GM21447 (cell line): ENCODE data around the gene CNRIP1.
A peak's percentile ranks its signal among the peaks of the same experiment; 100 is the strongest.
"Not testable (repeated sequence)": the region's sequence is repeated elsewhere in the genome, so short reads cannot be mapped to it uniquely, and the experiment has no call there.

Experiments
- ATAC-seq: cut with Tn5 transposase; IDR thresholded peaks from one replicate; pipeline ENCODE4 v1.9.1; 2021; ENCODE audit not compliant: unreplicated experiment

CNRIP1 gene

DNA sequence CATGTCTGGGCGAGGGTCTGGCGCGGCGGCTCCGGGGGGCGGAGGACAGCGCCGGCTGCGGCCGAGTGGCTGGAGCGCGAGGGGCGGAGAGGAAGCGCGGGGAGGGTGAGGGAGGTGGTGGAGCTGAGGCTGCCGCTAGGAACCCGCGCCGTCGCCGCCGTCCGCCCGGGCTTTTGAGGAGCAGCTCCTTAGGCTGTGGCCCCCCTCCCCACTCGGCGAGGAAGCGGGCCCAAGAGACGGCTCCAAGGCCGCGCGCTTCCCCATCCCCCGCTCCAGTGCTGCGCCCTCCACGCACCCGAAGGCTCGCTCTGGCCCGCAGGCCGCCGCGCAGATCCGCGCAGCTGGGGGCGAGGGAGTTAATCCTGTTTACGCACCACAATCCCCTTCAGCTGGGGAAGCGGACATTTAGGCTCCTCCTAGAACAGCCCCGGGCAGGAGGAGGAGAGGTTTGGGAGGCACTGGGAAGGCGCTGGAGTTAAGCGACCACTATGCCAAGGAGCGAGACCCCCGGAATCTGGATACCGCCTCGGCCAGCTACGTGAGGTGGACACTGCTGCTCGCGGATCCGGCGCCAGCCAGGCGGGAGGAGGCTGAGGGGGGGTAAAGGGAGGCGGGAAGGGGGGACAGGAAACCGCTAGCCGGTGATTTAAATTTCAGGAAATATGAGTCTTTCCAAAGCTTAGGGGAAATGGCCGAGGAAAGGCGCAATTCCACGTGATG is at the start of gene CNRIP1:
CNRIP1 (minus strand) TSS at position 552 of the 720 bp plus-strand sequence; CDS start at position 3, 549 bp downstream.
- ATAC-seq = no peak

GRCh38 chr2:68369337-68369734 is 49.6 kb upstream of the CNRIP1 start:
- ATAC-seq = no peak

DNA sequence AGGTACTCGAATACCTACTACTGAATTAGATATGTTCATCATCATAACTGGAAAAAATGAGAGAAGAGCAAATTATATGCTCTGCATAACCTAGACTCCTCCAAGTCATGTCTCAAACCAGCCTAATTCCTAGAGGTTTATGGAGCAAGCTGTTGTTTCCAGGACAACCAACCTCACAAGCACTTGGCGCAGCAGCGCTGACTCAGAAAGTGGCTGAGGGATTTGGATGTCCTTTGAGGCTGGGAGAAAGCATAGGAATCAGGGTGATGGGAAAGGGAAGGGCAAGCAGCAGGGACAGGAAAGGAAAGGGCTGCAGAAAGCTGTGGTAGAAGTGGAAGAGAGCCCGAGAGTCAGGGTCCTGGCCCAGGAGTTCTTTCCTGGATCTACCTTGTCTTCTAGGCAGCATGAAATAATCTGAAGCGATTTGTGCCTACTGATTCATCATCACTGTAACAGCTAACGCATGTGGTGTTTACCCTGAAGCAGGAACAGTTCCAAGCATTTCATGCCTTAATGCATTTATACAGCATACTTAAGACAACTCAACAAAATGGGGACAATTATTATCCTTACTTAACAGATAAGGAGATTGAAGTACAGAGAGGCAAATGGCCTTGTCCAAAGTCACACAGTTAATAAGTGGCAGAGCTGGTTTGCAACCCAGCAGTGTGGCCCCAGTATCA is 49.0 kb upstream of the CNRIP1 start:
- no peak for ATAC-seq

DNA sequence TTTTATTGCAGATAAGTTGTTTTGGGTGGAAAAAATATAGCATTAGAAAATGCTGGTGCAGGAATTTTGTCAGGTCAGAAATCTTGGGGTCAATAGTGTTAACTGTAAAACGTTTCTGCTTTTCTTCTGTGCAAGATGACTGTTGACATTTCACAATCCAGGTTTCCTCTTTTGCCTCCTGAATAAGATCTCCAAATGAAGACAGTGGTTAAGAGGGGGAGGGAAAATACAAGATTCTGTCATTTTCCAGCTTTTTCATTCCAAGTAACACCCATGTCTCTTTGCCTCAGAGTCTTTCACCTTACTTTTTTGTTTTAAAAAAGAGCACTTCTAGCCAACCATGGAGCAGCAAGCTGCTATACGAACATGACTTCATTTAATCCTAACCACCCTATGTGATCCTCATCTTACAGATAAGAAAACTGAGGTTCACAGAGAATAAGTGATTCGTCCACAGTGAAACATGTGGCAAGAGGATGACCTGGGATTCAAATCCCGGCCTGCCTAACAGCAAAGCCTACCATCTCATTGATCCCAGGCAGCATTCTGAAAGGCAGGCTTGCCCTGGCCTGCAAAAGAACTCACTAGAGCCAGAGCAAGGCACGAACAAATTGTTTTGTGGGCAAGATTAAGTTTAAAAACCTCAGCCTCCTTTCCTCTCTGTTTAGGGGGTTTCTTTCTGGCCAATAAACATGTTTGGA is 48.4 kb upstream of the CNRIP1 start:
- no peak for ATAC-seq

GRCh38 chr2:68366083-68366560 is 46.4 kb upstream of the CNRIP1 start:
- ATAC-seq = peak; percentile 47

DNA sequence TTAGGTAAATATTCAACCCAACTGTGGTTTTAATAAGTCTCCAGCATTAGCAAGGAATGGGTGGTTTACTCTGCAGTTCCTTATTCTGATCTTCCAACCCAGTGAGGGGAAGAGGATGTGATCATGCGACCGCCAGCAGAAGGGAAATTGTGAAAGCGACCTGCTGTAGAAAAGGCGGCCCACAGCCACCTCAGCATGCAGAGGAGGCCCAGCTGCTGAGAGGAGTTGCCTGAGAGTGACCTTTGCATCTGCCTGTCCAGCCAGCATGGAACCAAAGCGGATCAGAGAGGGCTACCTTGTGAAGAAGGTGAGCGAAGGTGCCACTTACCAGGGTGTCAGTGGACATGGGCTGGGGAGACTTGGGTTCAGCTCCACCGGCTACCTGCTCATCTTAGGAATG is 45.3 kb upstream of the CNRIP1 start, which contains the start of gene PLEK:
PLEK (plus strand) TSS at position 196 of the 400 bp plus-strand sequence; CDS start at position 266, 70 bp downstream.
- peak; percentile 55 for ATAC-seq

DNA sequence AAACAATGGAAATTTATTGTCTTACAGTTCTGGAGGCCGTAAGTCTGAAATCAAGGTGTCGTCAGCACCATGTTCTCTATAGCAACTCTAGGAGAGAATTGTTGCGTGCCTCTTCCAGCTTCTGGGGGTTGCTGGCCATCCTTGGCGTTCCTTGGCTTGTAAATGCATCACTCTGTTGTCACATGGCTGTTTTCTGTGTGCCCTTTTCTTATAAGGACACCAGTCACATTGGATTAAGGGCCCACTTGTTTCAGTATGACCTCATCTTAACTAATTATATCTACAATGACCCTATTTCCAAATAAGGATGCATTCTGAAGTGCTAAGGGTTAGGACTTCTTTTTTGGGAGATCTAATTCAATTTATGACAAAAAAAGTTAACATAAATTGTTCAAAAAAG is 44.0 kb upstream of the CNRIP1 start:
- no peak for ATAC-seq

GRCh38 chr2:68362749-68363148 is 43.0 kb upstream of the CNRIP1 start:
- no peak for ATAC-seq

- ATAC-seq = peak; percentile 28
Measured at GRCh38 chr2:68362069-68362468, 42.3 kb upstream of the CNRIP1 start.

DNA sequence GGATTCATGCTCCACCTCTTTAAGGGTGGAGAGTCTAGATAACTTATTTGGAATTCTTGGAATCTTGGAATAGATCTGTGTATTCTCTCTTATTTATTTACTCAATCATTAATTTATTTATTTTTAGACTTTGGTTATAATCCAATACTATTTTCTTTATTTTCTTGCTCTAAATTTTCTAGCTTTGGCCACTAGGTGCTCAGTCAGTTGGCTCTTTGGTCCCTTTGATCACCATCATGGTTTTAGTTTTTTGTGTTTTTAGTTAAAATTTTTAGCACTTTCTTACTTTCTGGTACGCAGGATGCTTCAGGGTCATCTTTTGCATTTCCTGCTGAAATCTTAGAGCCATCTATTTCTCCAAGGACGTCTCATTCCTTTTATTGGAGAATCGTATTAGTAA is 40.1 kb upstream of the CNRIP1 start:
- no peak for ATAC-seq

DNA sequence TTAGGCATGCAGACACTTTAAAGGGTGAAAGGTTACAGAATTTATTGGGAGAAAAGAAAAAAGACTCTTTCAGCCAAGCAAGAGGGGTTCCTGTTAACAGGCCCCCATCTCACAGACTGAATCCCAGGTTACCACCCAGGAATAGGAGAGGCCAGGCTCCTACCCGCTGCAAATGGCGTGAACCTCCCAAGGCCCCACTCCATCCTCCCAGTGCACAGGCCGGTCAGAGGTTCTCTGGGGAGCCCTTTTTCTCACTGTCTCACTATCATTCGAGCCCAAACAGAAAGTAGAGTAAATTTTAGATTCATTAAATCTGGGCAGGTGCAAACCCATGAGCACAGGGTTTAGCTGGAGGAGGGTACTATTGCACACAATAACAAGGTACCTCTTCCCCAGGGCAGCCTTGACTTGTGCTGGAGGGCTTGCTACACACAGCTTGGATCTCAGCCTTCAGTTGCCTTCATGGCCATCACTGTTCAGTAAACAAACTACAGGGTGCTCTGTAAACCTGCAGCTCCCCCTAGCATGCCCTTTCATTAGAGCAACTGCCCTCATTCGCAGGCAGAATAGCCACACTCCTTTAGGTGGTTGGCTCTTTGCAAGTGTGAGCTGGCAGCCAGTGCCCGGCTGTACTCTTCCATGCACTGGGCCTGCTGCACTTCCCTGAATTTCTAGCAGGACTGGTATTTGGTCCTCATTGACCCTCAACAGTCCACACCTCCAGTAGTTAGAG is 38.0 kb upstream of the CNRIP1 start:
- peak; percentile 41 for ATAC-seq

DNA sequence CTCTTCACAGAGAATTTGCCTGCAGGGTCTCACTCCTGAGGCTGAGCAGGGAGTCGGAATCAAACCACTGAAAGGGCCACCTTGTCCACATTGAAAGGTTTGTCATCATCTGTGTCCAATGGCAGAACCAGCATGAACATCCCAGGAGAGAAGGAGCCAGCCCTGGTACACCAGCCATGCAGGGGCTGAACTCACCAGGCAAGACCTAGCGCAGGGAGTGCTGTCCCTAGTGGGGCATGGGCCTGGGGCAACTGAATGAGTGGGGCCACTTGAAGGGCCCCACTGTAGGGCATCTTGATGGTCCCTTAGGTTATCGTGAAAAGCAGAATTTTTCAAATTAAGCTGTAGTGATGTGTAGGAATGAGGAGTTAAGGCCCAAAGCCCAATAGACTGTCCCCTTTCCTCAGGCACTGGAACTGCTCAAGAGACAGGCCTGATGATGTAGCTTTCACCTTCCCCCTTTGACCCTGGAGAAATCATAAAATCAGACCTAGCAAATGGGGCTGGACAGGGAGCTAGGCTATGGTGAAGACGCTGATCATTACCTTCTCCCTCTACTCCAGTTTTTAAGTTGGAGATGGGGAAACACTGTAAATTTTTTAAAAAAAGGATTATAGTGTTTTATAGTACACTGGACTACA is 37.0 kb upstream of the CNRIP1 start:
- ATAC-seq = no peak

DNA sequence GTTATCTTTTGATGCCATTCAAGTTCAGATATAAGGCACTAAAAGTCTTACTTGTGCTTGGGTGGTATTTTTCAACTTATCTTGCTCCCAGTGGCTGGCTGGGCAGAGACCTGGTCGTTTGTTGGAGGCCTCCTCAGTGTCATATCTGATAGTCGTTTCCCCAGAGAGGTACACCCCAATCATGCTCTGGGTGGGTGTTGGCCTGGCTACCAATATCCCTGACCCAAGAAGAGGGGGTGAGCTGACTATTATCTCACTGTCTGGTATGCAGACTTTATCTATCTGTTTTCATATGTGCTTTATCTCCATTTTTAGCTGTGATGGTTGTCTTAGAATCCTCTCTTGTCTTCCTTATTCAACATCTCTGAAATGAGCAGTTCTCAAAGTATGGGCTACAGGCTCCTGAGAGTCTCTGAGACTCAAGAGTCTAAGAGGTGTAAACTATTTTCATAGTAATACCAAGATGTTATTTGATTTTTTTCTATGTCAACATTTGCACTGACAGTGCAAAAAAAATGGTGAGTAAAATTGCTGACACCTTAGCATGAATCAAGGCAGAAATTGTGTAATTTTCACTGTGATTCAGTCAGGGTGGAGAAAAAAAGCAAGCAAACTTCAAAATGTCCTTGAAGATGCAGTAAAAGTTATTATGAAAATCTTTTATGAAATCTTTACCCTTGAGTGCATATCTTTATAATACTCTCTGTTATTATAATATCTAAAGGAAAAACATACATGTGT is 33.1 kb upstream of the CNRIP1 start:
- no peak for ATAC-seq

- ATAC-seq = no peak
Measured at GRCh38 chr2:68351997-68352396, 32.2 kb upstream of the CNRIP1 start.

DNA sequence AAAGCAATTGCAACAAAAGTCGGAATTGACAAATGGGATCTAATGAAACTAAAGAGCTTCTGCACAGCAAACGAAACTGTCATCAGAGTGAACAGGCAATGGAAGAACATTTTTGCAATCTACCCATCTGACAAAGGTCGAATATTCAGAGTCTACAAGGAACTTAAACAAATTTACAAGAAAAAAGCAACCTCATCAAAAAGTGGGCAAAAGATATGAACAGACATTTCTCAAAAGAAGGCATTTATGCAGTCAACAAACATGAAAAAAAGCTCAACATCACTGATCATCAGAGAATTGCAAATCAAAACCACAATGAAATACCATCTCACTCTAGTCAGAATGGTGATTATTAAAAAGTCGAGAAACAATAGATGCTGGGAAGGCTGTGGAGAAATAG is 29.3 kb upstream of the CNRIP1 start:
- ATAC-seq = not testable (repeated sequence)

DNA sequence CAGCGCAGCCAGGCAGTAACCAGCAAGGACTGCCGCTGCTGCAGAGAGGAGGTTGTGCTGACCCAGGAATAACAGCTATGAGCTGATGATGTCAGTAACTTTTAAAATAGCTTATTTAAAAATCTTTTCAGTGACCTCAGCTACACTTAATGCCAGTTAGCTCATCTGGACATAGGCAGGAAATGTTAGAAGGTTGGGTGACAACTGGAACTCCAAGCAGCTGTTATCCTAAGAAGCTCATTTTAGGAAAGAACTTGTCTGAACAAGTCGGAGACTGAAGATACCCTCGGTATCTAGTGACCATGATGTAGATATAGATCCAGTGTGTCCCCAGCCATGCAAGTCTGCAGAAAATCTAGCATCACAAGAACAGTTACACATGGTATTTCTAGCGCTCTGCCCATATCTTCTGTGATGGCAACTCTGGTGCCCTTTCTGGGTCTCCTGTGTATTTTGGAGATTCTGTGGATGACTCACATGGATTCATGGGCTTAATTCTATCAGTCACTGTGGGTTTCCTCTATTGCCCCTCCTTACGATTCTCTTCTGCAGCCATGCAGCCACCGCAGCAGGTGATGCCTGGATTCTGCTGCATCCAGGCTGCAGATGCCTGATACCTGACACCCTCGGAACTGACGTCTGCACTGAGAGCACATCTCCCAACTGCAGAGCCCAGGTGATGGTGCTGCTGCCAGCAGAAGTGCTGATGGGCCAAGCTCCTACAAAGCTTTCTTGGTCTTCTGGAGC is 25.6 kb upstream of the CNRIP1 start:
- no peak for ATAC-seq

- no peak for ATAC-seq
Measured at GRCh38 chr2:68344031-68344430, 24.3 kb upstream of the CNRIP1 start.

- no peak for ATAC-seq
Measured at GRCh38 chr2:68342470-68342869, 22.7 kb upstream of the CNRIP1 start.

GRCh38 chr2:68341583-68341982 is 21.8 kb upstream of the CNRIP1 start:
- no peak for ATAC-seq
